ENCODE results near the gene GNG2.
A peak's percentile ranks its signal among the peaks of the same experiment; 100 is the strongest.

Gene GNG2

DNA sequence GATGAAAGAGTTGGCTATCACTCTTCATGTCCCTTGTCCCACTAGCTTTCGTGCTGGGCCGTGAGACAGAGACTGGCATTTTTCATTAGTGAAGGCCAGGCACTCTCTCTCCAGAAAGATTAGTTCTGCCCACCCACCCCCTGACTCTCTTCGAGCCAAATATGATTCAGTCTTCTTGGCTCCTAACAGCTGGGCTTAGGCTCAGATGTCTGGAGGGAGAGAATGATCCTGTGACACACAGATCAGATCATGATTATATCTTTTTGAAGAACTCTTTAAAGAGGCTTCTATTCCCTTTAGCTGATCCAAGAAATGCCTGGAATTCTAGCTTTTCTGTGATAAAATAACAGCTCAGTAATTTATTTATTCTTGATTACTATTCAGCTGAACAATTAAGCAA is 5.2 kb upstream of the GNG2 start:
- TF ChIP-seq, protein P1, sequence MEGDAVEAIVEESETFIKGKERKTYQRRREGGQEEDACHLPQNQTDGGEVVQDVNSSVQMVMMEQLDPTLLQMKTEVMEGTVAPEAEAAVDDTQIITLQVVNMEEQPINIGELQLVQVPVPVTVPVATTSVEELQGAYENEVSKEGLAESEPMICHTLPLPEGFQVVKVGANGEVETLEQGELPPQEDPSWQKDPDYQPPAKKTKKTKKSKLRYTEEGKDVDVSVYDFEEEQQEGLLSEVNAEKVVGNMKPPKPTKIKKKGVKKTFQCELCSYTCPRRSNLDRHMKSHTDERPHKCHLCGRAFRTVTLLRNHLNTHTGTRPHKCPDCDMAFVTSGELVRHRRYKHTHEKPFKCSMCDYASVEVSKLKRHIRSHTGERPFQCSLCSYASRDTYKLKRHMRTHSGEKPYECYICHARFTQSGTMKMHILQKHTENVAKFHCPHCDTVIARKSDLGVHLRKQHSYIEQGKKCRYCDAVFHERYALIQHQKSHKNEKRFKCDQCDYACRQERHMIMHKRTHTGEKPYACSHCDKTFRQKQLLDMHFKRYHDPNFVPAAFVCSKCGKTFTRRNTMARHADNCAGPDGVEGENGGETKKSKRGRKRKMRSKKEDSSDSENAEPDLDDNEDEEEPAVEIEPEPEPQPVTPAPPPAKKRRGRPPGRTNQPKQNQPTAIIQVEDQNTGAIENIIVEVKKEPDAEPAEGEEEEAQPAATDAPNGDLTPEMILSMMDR (IDR thresholded peaks at IDR 0.05; ENCODE audit: insufficient read depth, low read length, poor library complexity, severe bottlenecking), result no peak
- Histone ChIP-seq H3K36me3 (ENCODE audit: control insufficient read depth, insufficient read depth, low read length) (no peaks in the 10 kb centered on the region), H3K4me3 (replicated peaks; ENCODE audit: low read depth, low read length) (no peak overlapping the region), H3K27me3 (replicated peaks; ENCODE audit: control insufficient read depth, insufficient read depth, low read length) (no peaks in the 10 kb centered on the region)
- DNase-seq (ENCODE audit: extremely low read depth, insufficient read length), result no peak

DNA sequence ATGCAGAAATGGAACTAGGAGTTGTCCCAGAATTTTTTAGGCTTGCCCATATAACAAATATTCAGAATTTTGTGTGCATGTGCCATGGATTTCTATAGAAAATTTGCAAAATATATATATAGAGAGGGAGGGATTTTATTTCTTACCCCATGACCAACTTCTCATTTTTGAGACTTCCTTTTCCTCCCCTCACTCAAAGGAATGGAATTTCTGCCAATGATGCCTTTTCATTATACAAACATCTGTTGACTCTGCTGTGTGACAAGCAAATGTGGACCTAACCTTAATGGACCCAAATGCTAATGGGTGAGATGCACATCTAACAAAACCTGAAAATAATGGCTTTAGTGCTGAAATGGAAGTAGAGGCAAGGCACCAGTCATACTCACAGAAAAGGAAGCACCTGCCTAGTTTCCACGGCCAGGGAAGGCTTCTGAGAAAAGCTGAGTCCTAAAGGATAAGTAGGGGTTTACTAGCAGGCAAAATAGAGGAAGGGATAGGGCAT is 3.6 kb upstream of the GNG2 start:
- H3K27me3 ChIP-seq (replicated peaks; ENCODE audit: control insufficient read depth, insufficient read depth, low read length), result no peaks in the 10 kb centered on the region
- no peak for DNase-seq (ENCODE audit: extremely low read depth, insufficient read length)
- H3K4me3 ChIP-seq (replicated peaks; ENCODE audit: low read depth, low read length), result no peak overlapping the region
- H3K36me3 ChIP-seq (ENCODE audit: control insufficient read depth, insufficient read depth, low read length), result no peaks in the 10 kb centered on the region
- TF ChIP-seq, protein P1 (IDR thresholded peaks at IDR 0.05; ENCODE audit: insufficient read depth, low read length, poor library complexity, severe bottlenecking), result no peak

DNA sequence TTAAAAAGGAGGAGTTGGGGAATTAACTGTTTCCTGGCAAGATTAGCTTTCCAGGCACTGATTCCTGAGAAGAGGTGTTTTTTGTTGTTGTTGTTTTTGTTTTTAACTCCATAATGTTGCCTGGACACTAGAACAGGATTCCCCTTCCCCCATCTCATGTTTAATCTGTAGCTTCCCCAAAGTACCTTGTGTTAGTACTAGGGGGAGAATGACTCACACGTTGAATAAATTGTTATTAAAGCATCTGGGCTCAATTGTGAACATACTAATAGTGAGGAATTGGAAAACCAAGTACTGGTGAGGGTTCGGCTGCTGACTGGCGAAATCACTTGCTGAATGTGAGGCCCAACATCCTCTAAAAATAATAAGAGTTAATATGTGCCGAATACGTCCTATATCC is 1.3 kb upstream of the GNG2 start:
- Histone ChIP-seq H3K4me3 (replicated peaks; ENCODE audit: low read depth, low read length) (no peak overlapping the region), H3K27me3 (replicated peaks; ENCODE audit: control insufficient read depth, insufficient read depth, low read length) (no peaks in the 10 kb centered on the region), H3K36me3 (ENCODE audit: control insufficient read depth, insufficient read depth, low read length) (no peaks in the 10 kb centered on the region)
- TF ChIP-seq, protein P1 (IDR thresholded peaks at IDR 0.05; ENCODE audit: insufficient read depth, low read length, poor library complexity, severe bottlenecking), result no peak
- DNase-seq (ENCODE audit: extremely low read depth, insufficient read length), result no peak

DNA sequence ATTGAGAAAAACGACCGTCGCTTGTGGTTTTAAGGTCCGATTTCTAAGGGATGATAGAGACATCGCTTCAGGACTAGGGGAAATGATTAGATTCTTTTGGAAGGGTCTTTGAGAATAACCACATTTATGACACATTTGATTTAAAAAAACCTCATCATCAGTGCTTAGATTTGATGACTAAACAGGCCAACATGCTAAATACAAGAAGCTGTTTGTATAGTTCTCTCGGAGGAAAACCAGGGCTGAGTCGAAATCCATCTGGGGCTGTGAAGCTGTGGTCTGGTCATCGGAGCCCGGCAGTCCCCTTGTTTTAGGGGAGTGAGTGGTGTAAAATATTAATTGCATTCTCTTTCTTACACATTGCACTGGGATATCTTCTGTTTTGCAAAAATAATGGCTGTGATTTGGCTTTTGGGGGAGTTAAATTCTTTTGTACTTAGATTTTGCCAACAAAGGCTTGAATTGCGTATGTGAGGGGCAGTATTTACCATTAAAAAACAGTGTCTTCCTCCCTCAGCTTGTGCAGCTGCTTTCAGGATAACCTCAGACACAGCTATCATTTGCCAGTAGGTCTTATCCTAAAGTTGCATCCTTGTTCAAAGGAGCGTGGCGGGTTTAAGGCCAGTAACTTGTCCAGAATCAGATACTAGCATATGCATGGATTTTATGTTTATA is 550 bp downstream of the GNG2 start:
- Histone ChIP-seq H3K36me3 (ENCODE audit: control insufficient read depth, insufficient read depth, low read length) (no peaks in the 10 kb centered on the region), H3K27me3 (replicated peaks; ENCODE audit: control insufficient read depth, insufficient read depth, low read length) (no peaks in the 10 kb centered on the region), H3K4me3 (replicated peaks; ENCODE audit: low read depth, low read length) (peak overlapping the region; percentile 78)
- TF ChIP-seq, protein P1 (IDR thresholded peaks at IDR 0.05; ENCODE audit: insufficient read depth, low read length, poor library complexity, severe bottlenecking), result no peak
- DNase-seq (ENCODE audit: extremely low read depth, insufficient read length), result no peak

DNA sequence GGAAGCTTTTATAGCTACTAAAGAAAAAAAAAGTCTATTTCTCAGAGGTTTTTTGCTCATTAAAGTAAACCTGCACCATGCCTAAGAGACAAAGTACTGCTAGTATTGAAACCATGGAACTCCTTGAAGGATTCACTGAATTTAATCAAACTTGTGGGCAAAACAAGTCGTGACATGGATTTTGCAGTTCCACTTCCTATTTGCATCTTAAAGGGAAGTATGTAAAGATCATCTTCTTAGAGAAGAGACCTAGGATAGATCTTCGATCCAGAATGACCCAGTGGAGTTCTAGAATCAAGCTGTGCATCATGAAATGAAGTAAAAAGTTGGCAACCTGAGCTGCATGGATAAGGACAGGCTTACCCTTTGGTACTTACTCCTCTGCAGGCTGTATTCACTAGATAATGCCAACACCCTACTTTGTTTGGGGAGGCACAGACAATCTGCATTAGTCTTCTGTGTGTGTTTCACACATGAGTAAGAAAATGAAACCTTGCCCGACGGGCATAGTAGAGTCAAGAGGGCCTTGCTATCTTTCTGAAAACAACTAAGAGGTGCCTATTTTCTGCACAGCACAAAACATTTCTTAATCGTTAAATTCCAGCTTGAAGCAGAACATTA is 1.9 kb downstream of the GNG2 start:
- no peaks in the 10 kb centered on the region for H3K36me3 ChIP-seq (ENCODE audit: control insufficient read depth, insufficient read depth, low read length)
- TF ChIP-seq, protein P1 (IDR thresholded peaks at IDR 0.05; ENCODE audit: insufficient read depth, low read length, poor library complexity, severe bottlenecking), result no peak
- no peak for DNase-seq (ENCODE audit: extremely low read depth, insufficient read length)
- no peaks in the 10 kb centered on the region for H3K27me3 ChIP-seq (replicated peaks; ENCODE audit: control insufficient read depth, insufficient read depth, low read length)
- H3K4me3 ChIP-seq (replicated peaks; ENCODE audit: low read depth, low read length), result peak overlapping the region; percentile 78
